Measurements from ENCODE around the gene KRT7.

The KRT7 gene

DNA sequence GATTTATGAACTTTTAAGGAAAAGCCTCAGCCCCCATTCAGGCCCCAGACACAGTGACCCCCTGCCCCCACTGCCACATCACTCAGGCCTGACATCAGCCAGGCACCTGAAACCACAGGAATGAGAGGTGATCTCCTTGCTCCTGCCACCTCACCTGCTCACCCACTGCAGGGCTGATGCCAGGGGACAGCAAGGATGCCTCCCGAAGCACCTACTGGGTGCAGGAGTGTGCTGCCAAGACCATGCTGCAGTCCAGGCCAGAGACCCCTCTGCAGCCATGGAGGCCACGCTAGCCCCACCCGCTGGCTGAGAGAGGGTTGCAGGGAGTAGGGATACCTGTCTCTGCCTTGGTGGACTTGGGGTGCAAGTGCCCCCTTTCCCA is 18.6 kb upstream of the KRT7 start:
- H3K4me2 ChIP-seq (ENCODE audit: low read depth, low read length, poor library complexity, severe bottlenecking) = no peak overlapping the region
- H3K4me3 ChIP-seq (ENCODE audit: low read length, poor library complexity, severe bottlenecking) = no peak overlapping the region
- H3K27me3 ChIP-seq (ENCODE audit: insufficient read depth, low read length, poor library complexity, severe bottlenecking) = no peaks in the 10 kb centered on the region
- no peaks in the 10 kb centered on the region for H3K9me3 ChIP-seq (ENCODE audit: insufficient read depth, low read depth, low read length)
- H2AFZ ChIP-seq (ENCODE audit: low read length) = no peak overlapping the region
- TF ChIP-seq, protein P1, sequence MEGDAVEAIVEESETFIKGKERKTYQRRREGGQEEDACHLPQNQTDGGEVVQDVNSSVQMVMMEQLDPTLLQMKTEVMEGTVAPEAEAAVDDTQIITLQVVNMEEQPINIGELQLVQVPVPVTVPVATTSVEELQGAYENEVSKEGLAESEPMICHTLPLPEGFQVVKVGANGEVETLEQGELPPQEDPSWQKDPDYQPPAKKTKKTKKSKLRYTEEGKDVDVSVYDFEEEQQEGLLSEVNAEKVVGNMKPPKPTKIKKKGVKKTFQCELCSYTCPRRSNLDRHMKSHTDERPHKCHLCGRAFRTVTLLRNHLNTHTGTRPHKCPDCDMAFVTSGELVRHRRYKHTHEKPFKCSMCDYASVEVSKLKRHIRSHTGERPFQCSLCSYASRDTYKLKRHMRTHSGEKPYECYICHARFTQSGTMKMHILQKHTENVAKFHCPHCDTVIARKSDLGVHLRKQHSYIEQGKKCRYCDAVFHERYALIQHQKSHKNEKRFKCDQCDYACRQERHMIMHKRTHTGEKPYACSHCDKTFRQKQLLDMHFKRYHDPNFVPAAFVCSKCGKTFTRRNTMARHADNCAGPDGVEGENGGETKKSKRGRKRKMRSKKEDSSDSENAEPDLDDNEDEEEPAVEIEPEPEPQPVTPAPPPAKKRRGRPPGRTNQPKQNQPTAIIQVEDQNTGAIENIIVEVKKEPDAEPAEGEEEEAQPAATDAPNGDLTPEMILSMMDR (conservative IDR thresholded peaks at IDR 0.05; ENCODE audit: low read length) = no peak
- no peak overlapping the region for H3K9ac ChIP-seq (ENCODE audit: low read depth, low read length, poor library complexity, severe bottlenecking)
- no peaks in the 10 kb centered on the region for H3F3A ChIP-seq (ENCODE audit: low read depth)
- H3K4me1 ChIP-seq (ENCODE audit: insufficient read depth, low read length, poor library complexity, severe bottlenecking) = no peaks in the 10 kb centered on the region
- no peaks in the 10 kb centered on the region for H4K20me1 ChIP-seq (ENCODE audit: insufficient read depth, low read length, poor library complexity, severe bottlenecking)
- H3K36me3 ChIP-seq (ENCODE audit: insufficient read depth, low read length) = no peaks in the 10 kb centered on the region
- no peaks in the 10 kb centered on the region for H3K79me2 ChIP-seq (ENCODE audit: insufficient read depth, low read length)
- H3K9me2 ChIP-seq (replicated peaks; ENCODE audit: low read depth, low read length) = no peaks in the 10 kb centered on the region

DNA sequence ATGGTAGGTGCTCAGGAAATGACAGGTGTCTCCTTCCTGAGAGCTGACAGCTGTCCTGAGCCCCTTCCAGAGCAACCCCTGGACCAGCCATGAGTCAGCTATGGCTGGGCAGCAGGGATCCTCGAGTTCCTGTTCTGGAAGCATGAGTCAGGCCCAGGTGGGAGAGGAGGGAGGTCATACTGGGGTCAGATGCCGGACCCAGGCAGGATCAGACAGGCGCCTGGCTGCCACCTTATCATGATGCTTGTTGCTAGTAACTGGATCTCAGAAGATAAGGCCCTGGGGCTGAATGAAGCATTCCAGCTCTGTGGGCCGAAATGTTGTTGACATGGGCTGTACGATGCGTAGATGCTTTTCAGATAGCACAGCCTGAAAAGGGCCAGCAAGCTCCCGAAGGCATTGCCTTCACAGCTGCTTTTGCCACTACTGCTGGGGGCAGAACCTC is 17.4 kb upstream of the KRT7 start:
- Histone ChIP-seq H2AFZ (ENCODE audit: low read length) (no peak overlapping the region), H3K9me2 (replicated peaks; ENCODE audit: low read depth, low read length) (no peaks in the 10 kb centered on the region), H3K9me3 (ENCODE audit: insufficient read depth, low read depth, low read length) (no peaks in the 10 kb centered on the region), H3K4me2 (ENCODE audit: low read depth, low read length, poor library complexity, severe bottlenecking) (no peak overlapping the region), H3K4me1 (ENCODE audit: insufficient read depth, low read length, poor library complexity, severe bottlenecking) (no peaks in the 10 kb centered on the region), H3K27me3 (ENCODE audit: insufficient read depth, low read length, poor library complexity, severe bottlenecking) (no peaks in the 10 kb centered on the region), H3F3A (ENCODE audit: low read depth) (no peaks in the 10 kb centered on the region), H3K9ac (ENCODE audit: low read depth, low read length, poor library complexity, severe bottlenecking) (no peak overlapping the region), H4K20me1 (ENCODE audit: insufficient read depth, low read length, poor library complexity, severe bottlenecking) (no peaks in the 10 kb centered on the region), H3K79me2 (ENCODE audit: insufficient read depth, low read length) (no peaks in the 10 kb centered on the region), H3K4me3 (ENCODE audit: low read length, poor library complexity, severe bottlenecking) (no peak overlapping the region), H3K36me3 (ENCODE audit: insufficient read depth, low read length) (no peaks in the 10 kb centered on the region)
- no peak for TF ChIP-seq EZH2phosphoT487 (IDR thresholded peaks at IDR 0.05; ENCODE audit: borderline replicate concordance)
- TF ChIP-seq, protein P1 (conservative IDR thresholded peaks at IDR 0.05; ENCODE audit: low read length) = no peak

DNA sequence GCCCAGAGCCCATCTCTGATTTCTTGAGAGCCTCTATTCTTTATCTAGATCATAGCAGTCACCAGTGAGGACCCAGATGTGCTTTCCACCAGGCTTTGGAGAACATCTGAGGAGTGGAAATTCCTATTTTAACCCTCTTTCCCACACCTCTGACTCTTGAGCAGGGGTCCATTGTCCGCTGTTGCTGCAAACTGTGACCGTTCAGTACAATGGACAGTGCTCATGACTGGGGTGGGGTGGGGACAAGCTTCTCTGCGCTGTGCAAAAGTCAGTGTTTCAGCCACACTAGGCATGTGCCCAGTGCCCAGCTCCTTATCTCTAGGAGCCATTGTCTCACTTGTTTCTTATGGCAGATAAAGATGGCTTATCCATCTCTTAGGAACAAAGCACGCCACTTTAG is 16.9 kb upstream of the KRT7 start:
- Histone ChIP-seq H4K20me1 (ENCODE audit: insufficient read depth, low read length, poor library complexity, severe bottlenecking) (no peaks in the 10 kb centered on the region), H3K4me2 (ENCODE audit: low read depth, low read length, poor library complexity, severe bottlenecking) (no peak overlapping the region), H3K79me2 (ENCODE audit: insufficient read depth, low read length) (no peaks in the 10 kb centered on the region), H3K4me1 (ENCODE audit: insufficient read depth, low read length, poor library complexity, severe bottlenecking) (no peaks in the 10 kb centered on the region), H3K4me3 (ENCODE audit: low read length, poor library complexity, severe bottlenecking) (no peak overlapping the region), H2AFZ (ENCODE audit: low read length) (no peak overlapping the region), H3F3A (ENCODE audit: low read depth) (no peaks in the 10 kb centered on the region), H3K36me3 (ENCODE audit: insufficient read depth, low read length) (no peaks in the 10 kb centered on the region), H3K9ac (ENCODE audit: low read depth, low read length, poor library complexity, severe bottlenecking) (no peak overlapping the region), H3K9me3 (ENCODE audit: insufficient read depth, low read depth, low read length) (no peaks in the 10 kb centered on the region), H3K27me3 (ENCODE audit: insufficient read depth, low read length, poor library complexity, severe bottlenecking) (no peaks in the 10 kb centered on the region), H3K9me2 (replicated peaks; ENCODE audit: low read depth, low read length) (no peaks in the 10 kb centered on the region)
- TF ChIP-seq, protein P1 (conservative IDR thresholded peaks at IDR 0.05; ENCODE audit: low read length) = no peak
- no peak for TF ChIP-seq EZH2phosphoT487 (IDR thresholded peaks at IDR 0.05; ENCODE audit: borderline replicate concordance)

All from Loucy (cell line).